Measurements from ENCODE around the gene ATP6V1B1. TPM values are rescaled to one million over a fixed set of nuclear protein-coding genes. Genes with fewer than 3 reads are reported as not detected.

ATP6V1B1 gene
- total RNA-seq, 1 experiment from 2014 or later: not detected

DNA sequence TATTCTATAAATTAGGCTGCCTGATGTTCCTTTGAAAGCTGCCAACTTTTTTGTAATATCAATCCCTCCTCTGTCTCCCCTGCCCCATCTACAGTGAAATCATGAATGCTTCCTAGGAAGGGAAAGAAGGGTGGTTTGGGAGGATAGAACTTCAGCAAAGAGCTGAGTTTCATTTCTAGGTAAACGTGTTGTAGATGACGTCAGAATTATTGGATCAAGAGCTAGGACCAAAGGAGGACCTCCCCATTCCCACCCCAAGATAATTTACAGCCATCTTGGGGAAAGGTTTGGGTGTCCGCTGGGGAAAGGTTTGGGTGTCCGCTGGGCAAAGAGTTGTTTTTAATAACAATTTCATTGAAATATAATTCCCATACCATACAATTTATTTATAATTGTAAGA lies 31.5 kb downstream of the ATP6V1B1 start:
- Histone ChIP-seq H3K4me2 (ENCODE audit: low read length) (no peak overlapping the region), H3K4me3 (ENCODE audit: low read length) (no peak overlapping the region), H3K79me2 (ENCODE audit: low read length) (no peaks in the 10 kb centered on the region), H3K27ac (ENCODE audit: low read length) (no peak overlapping the region), H4K20me1 (ENCODE audit: low read length) (no peaks in the 10 kb centered on the region), H3K27me3 (ENCODE audit: low read length) (no peaks in the 10 kb centered on the region), H3K4me1 (ENCODE audit: insufficient read depth, low read length) (no peaks in the 10 kb centered on the region), H3K9me3 (ENCODE audit: low read length) (no peaks in the 10 kb centered on the region), H3K36me3 (ENCODE audit: low read depth, low read length) (no peaks in the 10 kb centered on the region), H3K9ac (ENCODE audit: low read length) (no peak overlapping the region), H2AFZ (ENCODE audit: low read length) (no peak overlapping the region), H3K9me2 (replicated peaks; ENCODE audit: low read length) (no peaks in the 10 kb centered on the region), H3F3A (ENCODE audit: low read length, unreplicated experiment) (no peaks in the 10 kb centered on the region)
- no TSS peak for BruUV-seq (replicated peaks)
- POLR2A ChIA-PET (ENCODE audit: unreplicated experiment): no interaction called here
- TF ChIP-seq, protein P1, sequence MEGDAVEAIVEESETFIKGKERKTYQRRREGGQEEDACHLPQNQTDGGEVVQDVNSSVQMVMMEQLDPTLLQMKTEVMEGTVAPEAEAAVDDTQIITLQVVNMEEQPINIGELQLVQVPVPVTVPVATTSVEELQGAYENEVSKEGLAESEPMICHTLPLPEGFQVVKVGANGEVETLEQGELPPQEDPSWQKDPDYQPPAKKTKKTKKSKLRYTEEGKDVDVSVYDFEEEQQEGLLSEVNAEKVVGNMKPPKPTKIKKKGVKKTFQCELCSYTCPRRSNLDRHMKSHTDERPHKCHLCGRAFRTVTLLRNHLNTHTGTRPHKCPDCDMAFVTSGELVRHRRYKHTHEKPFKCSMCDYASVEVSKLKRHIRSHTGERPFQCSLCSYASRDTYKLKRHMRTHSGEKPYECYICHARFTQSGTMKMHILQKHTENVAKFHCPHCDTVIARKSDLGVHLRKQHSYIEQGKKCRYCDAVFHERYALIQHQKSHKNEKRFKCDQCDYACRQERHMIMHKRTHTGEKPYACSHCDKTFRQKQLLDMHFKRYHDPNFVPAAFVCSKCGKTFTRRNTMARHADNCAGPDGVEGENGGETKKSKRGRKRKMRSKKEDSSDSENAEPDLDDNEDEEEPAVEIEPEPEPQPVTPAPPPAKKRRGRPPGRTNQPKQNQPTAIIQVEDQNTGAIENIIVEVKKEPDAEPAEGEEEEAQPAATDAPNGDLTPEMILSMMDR (conservative IDR thresholded peaks at IDR 0.05; ENCODE audit: low read depth, low read length): no peak
- TF ChIP-seq EZH2phosphoT487 (IDR thresholded peaks at IDR 0.05; ENCODE audit: borderline replicate concordance, low read length) (no peak), EZH2 (IDR thresholded peaks at IDR 0.05; ENCODE audit: low read length, unreplicated experiment) (no peak)
- intact Hi-C loops (cut with micrococcal nuclease): no loop called here
- DNase-seq: no peak
- CTCF ChIA-PET: interaction anchor here (0.9 kb wide), 1 partner anchor 20 kb away, joined by 3 read pairs; no protein-coding TSS in a partner anchor
- no peak for ATAC-seq

DNA sequence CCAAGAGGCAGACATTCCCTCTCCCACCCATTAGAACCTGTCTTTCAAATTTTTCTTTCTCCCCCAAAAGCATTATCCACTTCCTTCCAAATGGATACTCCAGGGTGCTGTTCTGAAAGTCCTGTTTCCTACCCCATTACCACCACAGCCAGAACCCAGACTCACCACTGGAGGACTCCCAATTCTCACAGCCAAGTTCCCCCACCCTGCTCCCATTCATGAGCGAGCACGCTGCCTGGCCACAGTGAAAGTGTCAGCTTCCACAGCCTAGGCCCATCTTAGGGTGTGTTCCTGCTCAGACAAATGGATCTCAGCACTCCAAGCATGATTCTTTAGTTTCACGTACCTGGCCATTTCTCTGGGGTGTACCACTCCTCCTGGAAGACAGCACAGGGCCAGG lies 38.9 kb downstream of the ATP6V1B1 start:
- H3K4me2 ChIP-seq (ENCODE audit: low read length): no peak overlapping the region
- ATAC-seq: no peak
- TF ChIP-seq EZH2 (IDR thresholded peaks at IDR 0.05; ENCODE audit: low read length, unreplicated experiment) (no peak), EZH2phosphoT487 (IDR thresholded peaks at IDR 0.05; ENCODE audit: borderline replicate concordance, low read length) (no peak)
- TF ChIP-seq, protein P1 (conservative IDR thresholded peaks at IDR 0.05; ENCODE audit: low read depth, low read length): no peak
- H3K9me2 ChIP-seq (replicated peaks; ENCODE audit: low read length): no peaks in the 10 kb centered on the region
- H3K27me3 ChIP-seq (ENCODE audit: low read length): no peaks in the 10 kb centered on the region
- no peaks in the 10 kb centered on the region for H3F3A ChIP-seq (ENCODE audit: low read length, unreplicated experiment)
- H3K9ac ChIP-seq (ENCODE audit: low read length): no peak overlapping the region
- no TSS peak for BruUV-seq (replicated peaks)
- no peaks in the 10 kb centered on the region for H3K36me3 ChIP-seq (ENCODE audit: low read depth, low read length)
- no peaks in the 10 kb centered on the region for H3K9me3 ChIP-seq (ENCODE audit: low read length)
- no peak overlapping the region for H3K27ac ChIP-seq (ENCODE audit: low read length)
- intact Hi-C loops (cut with micrococcal nuclease): no loop called here
- H2AFZ ChIP-seq (ENCODE audit: low read length): no peak overlapping the region
- H3K4me1 ChIP-seq (ENCODE audit: insufficient read depth, low read length): peaks cover 16% of the 10 kb centered on the region
- no peaks in the 10 kb centered on the region for H4K20me1 ChIP-seq (ENCODE audit: low read length)
- CTCF ChIA-PET: no interaction called here
- no peak for DNase-seq
- H3K79me2 ChIP-seq (ENCODE audit: low read length): no peaks in the 10 kb centered on the region
- no peak overlapping the region for H3K4me3 ChIP-seq (ENCODE audit: low read length)
- POLR2A ChIA-PET (ENCODE audit: unreplicated experiment): no interaction called here

DNA sequence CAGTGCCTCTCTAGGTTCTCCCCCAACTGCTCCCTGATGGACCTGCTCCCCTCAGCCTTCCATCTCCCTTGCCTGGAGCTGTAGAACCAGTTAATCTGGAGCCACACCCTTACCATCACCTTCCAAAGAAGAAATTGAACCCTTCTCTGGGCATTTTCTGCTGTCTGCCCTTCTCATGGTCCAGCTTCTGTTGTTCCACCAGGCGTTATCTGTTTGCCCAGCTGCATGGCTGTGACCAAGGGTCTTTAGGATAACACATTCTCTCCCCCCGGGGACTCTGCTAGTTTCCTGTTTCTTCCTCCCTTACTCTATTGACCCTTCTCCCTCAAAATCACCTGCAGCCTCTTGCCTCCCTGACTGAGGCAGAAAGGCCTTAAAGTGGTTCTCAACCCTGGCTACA lies 39.5 kb downstream of the ATP6V1B1 start:
- Histone ChIP-seq H3K4me3 (ENCODE audit: low read length) (no peak overlapping the region), H3K27me3 (ENCODE audit: low read length) (no peaks in the 10 kb centered on the region), H2AFZ (ENCODE audit: low read length) (no peak overlapping the region), H3K4me1 (ENCODE audit: insufficient read depth, low read length) (peaks cover 16% of the 10 kb centered on the region), H3K4me2 (ENCODE audit: low read length) (no peak overlapping the region), H4K20me1 (ENCODE audit: low read length) (no peaks in the 10 kb centered on the region), H3K9me2 (replicated peaks; ENCODE audit: low read length) (no peaks in the 10 kb centered on the region), H3F3A (ENCODE audit: low read length, unreplicated experiment) (no peaks in the 10 kb centered on the region), H3K9me3 (ENCODE audit: low read length) (no peaks in the 10 kb centered on the region), H3K79me2 (ENCODE audit: low read length) (no peaks in the 10 kb centered on the region), H3K27ac (ENCODE audit: low read length) (no peak overlapping the region), H3K9ac (ENCODE audit: low read length) (no peak overlapping the region), H3K36me3 (ENCODE audit: low read depth, low read length) (no peaks in the 10 kb centered on the region)
- TF ChIP-seq EZH2 (IDR thresholded peaks at IDR 0.05; ENCODE audit: low read length, unreplicated experiment): no peak
- no peak for TF ChIP-seq EZH2phosphoT487 (IDR thresholded peaks at IDR 0.05; ENCODE audit: borderline replicate concordance, low read length)
- intact Hi-C loops (cut with micrococcal nuclease): no loop called here
- DNase-seq: no peak
- no peak for ATAC-seq
- no TSS peak for BruUV-seq (replicated peaks)
- ChIA-PET CTCF (no interaction called here), POLR2A (ENCODE audit: unreplicated experiment) (no interaction called here)

Measured in PC-3 (cell line).